ENCODE measurements around the gene CACNG4. TPM values are rescaled to one million over a fixed set of nuclear protein-coding genes. Genes with fewer than 3 reads are reported as not detected.

CACNG4 gene
- total RNA-seq, 1 experiment from 2014 or later: not detected

GRCh38 chr17:67076290-67076689, 111.8 kb downstream of the CACNG4 start:
- Histone ChIP-seq H3K27me3 (ENCODE audit: insufficient read depth, low read length) (no peaks in the 10 kb centered on the region), H3K4me3 (replicated peaks in 1 of 2; ENCODE audit: low read depth in 1 of 2, low read length in 2 of 2) (no peak overlapping the region), H4K20me1 (ENCODE audit: insufficient read depth) (no peaks in the 10 kb centered on the region), H3K9me3 (ENCODE audit: control insufficient read depth in 1 of 2, insufficient read depth in 1 of 2, low read depth in 1 of 2, low read length in 2 of 2) (no peaks in the 10 kb centered on the region), H2AFZ (ENCODE audit: low read depth, low read length, poor library complexity, severe bottlenecking) (no peak overlapping the region), H3K36me3 (ENCODE audit: control insufficient read depth in 1 of 2, insufficient read depth in 2 of 2, low read length in 2 of 2) (no peaks in the 10 kb centered on the region), H3K79me2 (ENCODE audit: insufficient read depth, low read length) (no peaks in the 10 kb centered on the region), H3K4me2 (ENCODE audit: low read length) (no peak overlapping the region), H3K4me1 (ENCODE audit: control insufficient read depth in 1 of 2, insufficient read depth in 2 of 2, low read length in 2 of 2) (no peaks in the 10 kb centered on the region), H3K27ac (ENCODE audit: low read depth, low read length) (no peak overlapping the region), H3K9me2 (ENCODE audit: insufficient read depth) (no peaks in the 10 kb centered on the region), H3K9ac (ENCODE audit: low read length) (no peak overlapping the region)
- RAD21 ChIA-PET (ENCODE audit: low non-redundant PET in 1 of 2, low total read pairs in 2 of 2, uncharacterized antibody in 2 of 2, unreplicated experiment in 2 of 2): no interaction called here
- no TSS peak for BruUV-seq (replicated peaks)
- no peak for TF ChIP-seq CEBPB (IDR thresholded peaks at IDR 0.05; ENCODE audit: low read depth)
- no peak for TF ChIP-seq YY1 (IDR thresholded peaks at IDR 0.05; ENCODE audit: extremely low read depth, insufficient replicate concordance, low read depth, low read length)
- TF ChIP-seq CBX3 (IDR thresholded peaks at IDR 0.05; ENCODE audit: low read depth): no peak
- TF ChIP-seq ZFX (IDR thresholded peaks at IDR 0.05): no peak
- TF ChIP-seq ZNF274 (IDR thresholded peaks at IDR 0.05; ENCODE audit: low read depth, low read length): no peak
- no peak for TF ChIP-seq SP1 (IDR thresholded peaks at IDR 0.05; ENCODE audit: low read depth)
- TF ChIP-seq SIN3A (IDR thresholded peaks at IDR 0.05; ENCODE audit: low read depth): no peak
- intact Hi-C loops (cut with micrococcal nuclease): no loop called here
- POLR2A ChIA-PET: no interaction called here
- ATAC-seq (no peak), DNase-seq (ENCODE audit: low read depth, low spot score) (no peak)
- CTCF ChIA-PET: no interaction called here

- no peaks in the 10 kb centered on the region for H3K79me2 ChIP-seq (ENCODE audit: insufficient read depth, low read length)
- no peak overlapping the region for H3K4me3 ChIP-seq (replicated peaks in 1 of 2; ENCODE audit: low read depth in 1 of 2, low read length in 2 of 2)
- intact Hi-C loops (cut with micrococcal nuclease): no loop called here
- no TSS peak for BruUV-seq (replicated peaks)
- H3K9me2 ChIP-seq (ENCODE audit: insufficient read depth): no peaks in the 10 kb centered on the region
- no peaks in the 10 kb centered on the region for H3K27me3 ChIP-seq (ENCODE audit: insufficient read depth, low read length)
- POLR2A ChIA-PET: no interaction called here
- TF ChIP-seq YY1 (IDR thresholded peaks at IDR 0.05; ENCODE audit: extremely low read depth, insufficient replicate concordance, low read depth, low read length) (no peak), SRF (IDR thresholded peaks at IDR 0.05; ENCODE audit: low read depth) (no peak), EZH2phosphoT487 (IDR thresholded peaks at IDR 0.05; ENCODE audit: borderline replicate concordance) (no peak), ELF1 (IDR thresholded peaks at IDR 0.05; ENCODE audit: borderline replicate concordance, low read depth) (no peak), ATF3 (IDR thresholded peaks at IDR 0.05) (no peak), RAD21 (IDR thresholded peaks at IDR 0.05; ENCODE audit: low read depth) (no peak)
- no peak overlapping the region for H3K27ac ChIP-seq (ENCODE audit: low read depth, low read length)
- ATAC-seq (no peak), DNase-seq (ENCODE audit: low read depth, low spot score) (no peak)
- no peaks in the 10 kb centered on the region for H4K20me1 ChIP-seq (ENCODE audit: insufficient read depth)
- no peaks in the 10 kb centered on the region for H3K9me3 ChIP-seq (ENCODE audit: control insufficient read depth in 1 of 2, insufficient read depth in 1 of 2, low read depth in 1 of 2, low read length in 2 of 2)
- no peaks in the 10 kb centered on the region for H3K4me1 ChIP-seq (ENCODE audit: control insufficient read depth in 1 of 2, insufficient read depth in 2 of 2, low read length in 2 of 2)
- no peak overlapping the region for H2AFZ ChIP-seq (ENCODE audit: low read depth, low read length, poor library complexity, severe bottlenecking)
- CTCF ChIA-PET: interaction anchor here (0.7 kb wide), 1 partner anchor 624 kb away, joined by 3 read pairs; no protein-coding TSS in a partner anchor
- H3K9ac ChIP-seq (ENCODE audit: low read length): no peak overlapping the region
- RAD21 ChIA-PET (ENCODE audit: low non-redundant PET in 1 of 2, low total read pairs in 2 of 2, uncharacterized antibody in 2 of 2, unreplicated experiment in 2 of 2): no interaction called here
- H3K36me3 ChIP-seq (ENCODE audit: control insufficient read depth in 1 of 2, insufficient read depth in 2 of 2, low read length in 2 of 2): no peaks in the 10 kb centered on the region
- H3K4me2 ChIP-seq (ENCODE audit: low read length): no peak overlapping the region
Measured at GRCh38 chr17:67078292-67078691, 113.8 kb downstream of the CACNG4 start.

Data from HCT116 (cell line).